ENCODE data around the gene ZNF423. TPM values are rescaled to one million over a fixed set of nuclear protein-coding genes. Genes with fewer than 3 reads are reported as not detected.

Gene ZNF423
- total RNA-seq, 4 donors from 2014 or later = 4.1 to 20.2 (median 10.3) TPM

- TF ChIP-seq, protein P1, sequence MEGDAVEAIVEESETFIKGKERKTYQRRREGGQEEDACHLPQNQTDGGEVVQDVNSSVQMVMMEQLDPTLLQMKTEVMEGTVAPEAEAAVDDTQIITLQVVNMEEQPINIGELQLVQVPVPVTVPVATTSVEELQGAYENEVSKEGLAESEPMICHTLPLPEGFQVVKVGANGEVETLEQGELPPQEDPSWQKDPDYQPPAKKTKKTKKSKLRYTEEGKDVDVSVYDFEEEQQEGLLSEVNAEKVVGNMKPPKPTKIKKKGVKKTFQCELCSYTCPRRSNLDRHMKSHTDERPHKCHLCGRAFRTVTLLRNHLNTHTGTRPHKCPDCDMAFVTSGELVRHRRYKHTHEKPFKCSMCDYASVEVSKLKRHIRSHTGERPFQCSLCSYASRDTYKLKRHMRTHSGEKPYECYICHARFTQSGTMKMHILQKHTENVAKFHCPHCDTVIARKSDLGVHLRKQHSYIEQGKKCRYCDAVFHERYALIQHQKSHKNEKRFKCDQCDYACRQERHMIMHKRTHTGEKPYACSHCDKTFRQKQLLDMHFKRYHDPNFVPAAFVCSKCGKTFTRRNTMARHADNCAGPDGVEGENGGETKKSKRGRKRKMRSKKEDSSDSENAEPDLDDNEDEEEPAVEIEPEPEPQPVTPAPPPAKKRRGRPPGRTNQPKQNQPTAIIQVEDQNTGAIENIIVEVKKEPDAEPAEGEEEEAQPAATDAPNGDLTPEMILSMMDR (IDR thresholded peaks at IDR 0.05; ENCODE audit: low read depth) = no peak
Observed at GRCh38 chr16:49504626-49505025, 351.3 kb downstream of the ZNF423 start.

GRCh38 chr16:49504023-49504364 is 351.9 kb downstream of the ZNF423 start:
- TF ChIP-seq, protein P1 (IDR thresholded peaks at IDR 0.05; ENCODE audit: low read depth) = no peak

DNA sequence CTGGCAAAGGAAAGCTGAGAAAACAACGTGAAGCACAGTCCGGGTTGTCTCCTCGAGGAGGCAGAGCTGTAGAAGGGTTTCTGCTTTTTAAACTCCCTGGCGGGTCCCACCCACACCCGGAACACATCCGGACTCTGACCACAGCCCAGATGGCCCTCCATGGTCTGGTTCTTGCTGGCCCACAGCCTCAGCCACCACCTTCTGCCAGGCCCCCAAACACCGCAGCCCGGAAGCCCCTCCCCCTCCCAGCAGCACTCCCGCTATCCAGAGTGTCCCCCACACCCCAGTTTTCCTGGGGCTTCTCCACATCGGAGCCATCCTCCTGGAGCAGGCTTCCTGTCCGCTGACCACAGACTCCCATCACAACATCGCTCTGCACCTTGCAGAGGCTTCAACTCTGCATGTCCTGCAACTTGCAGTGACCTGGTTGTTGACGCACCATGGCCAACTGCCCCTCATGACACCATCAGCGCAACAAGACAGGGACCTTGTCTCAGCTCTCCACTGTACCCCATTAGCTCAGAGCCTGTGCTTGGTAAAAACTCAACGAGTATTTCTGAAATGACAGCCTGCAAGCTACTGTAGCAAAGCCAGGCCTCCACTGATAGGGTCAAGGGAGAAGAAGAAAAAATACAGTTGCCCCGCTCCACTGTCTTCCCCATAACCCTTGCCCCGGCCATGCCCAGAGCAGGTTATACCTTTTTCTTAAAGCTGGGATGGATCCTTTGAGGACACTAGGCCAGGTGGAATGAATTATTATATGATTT is 352.5 kb downstream of the ZNF423 start:
- TF ChIP-seq, protein P1 (IDR thresholded peaks at IDR 0.05; ENCODE audit: low read depth) = no peak

- TF ChIP-seq, protein P1 (IDR thresholded peaks at IDR 0.05; ENCODE audit: low read depth) = no peak
Observed at GRCh38 chr16:49502136-49502881, 353.6 kb downstream of the ZNF423 start.

DNA sequence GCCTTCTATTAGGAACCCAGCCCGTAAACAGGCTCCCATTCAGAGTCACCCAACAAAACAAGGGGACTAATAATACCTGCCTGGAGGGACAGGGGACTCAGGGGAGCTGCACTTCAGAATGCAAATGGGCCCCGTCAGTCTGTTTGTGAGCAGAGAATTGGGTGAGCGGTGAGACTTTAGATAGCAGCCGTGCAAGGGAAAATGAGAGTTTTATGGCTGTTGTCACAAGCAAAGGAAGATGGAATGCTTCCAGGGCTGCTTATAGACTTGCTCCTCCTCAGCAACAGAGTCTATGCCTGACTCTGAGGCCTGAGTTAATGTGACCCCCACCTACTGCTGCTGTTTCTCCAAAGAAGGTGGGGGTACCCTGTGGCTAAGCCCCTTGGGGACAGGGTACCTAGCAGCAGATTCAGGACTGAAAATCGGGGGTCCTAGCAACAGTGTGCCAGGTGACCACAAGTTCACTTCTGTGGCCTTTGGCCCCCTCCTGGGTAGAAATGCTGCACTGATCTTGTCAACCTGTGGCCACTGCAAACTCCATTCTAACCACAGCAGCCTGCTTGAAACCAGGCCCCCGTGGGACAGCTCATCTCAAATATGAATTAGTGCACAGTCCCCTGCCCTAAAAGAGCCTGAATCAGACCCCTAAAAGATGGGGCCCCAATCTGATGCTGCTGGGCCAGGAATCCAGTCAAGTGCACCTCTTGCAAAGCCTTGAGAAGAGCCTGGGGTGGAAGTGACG is 355.9 kb downstream of the ZNF423 start:
- TF ChIP-seq, protein P1 (IDR thresholded peaks at IDR 0.05; ENCODE audit: low read depth) = no peak

DNA sequence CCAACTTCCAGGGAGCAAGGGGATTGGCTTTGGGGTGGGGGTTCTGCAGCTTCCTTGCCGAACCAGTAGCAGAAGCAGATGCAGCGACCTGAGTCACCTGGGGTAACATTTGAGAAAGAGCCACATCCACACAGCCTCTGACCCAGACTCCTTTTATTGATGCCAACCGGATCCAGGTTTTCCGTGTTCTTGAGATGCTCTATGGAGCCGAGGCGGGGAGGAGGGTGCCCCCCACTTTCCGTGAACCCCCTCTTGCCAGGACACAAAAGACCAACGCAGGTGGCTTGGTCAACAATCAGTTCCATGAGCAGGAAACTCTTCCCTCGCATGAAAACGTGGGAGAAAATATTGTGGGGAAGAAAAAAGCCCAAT is 356.5 kb downstream of the ZNF423 start:
- TF ChIP-seq, protein P1 (IDR thresholded peaks at IDR 0.05; ENCODE audit: low read depth) = no peak

Measured in subcutaneous adipose tissue (tissue), 4 donors.